ENCODE results near the gene SLC8A2.
A peak's percentile ranks its signal among the peaks of the same experiment; 100 is the strongest.

The SLC8A2 gene

DNA sequence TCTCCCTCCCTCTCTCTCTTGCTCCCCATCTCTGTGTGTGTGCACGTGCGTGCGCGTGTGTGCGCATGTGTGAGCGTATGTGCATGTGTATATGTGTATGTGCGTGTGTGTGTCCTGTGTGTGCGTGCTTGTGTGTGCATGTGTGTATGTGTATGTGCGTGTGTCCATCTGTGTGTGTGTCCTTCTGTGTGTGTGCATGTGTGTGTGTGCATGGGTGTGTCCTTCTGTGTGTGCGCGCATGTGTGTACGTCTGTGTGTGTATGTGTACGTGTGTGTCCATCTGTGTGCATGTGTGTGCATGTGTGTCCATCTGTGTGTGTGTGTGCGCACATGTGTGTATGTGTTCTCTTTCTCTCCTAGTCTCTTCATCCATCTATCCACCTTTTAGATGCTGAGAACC, 12.2 kb downstream of the SLC8A2 start:
- Histone ChIP-seq H3K9ac (ENCODE audit: low read depth in 1 of 2, low read length in 2 of 2) (no peak overlapping the region), H3K27me3 (ENCODE audit: control insufficient read depth in 2 of 2, insufficient read depth in 2 of 2, low read length in 2 of 2) (peaks cover 25 to 47% of the 10 kb centered on the region in 2 donors), H3K4me3 (ENCODE audit: low read length in 2 of 2) (no peak overlapping the region), H3K9me3 (ENCODE audit: control insufficient read depth in 2 of 2, low read length in 2 of 2) (peaks cover 9% of the 10 kb centered on the region in 2 donors), H3K27ac (ENCODE audit: low read depth in 2 of 2, low read length in 2 of 2) (no peak overlapping the region), H3K4me1 (ENCODE audit: control insufficient read depth in 2 of 2, insufficient read depth in 2 of 2, low read length in 2 of 2) (no peaks in the 10 kb centered on the region), H3K36me3 (ENCODE audit: control insufficient read depth in 2 of 2, insufficient read depth in 2 of 2, low read length in 2 of 2) (no peaks in the 10 kb centered on the region)

DNA sequence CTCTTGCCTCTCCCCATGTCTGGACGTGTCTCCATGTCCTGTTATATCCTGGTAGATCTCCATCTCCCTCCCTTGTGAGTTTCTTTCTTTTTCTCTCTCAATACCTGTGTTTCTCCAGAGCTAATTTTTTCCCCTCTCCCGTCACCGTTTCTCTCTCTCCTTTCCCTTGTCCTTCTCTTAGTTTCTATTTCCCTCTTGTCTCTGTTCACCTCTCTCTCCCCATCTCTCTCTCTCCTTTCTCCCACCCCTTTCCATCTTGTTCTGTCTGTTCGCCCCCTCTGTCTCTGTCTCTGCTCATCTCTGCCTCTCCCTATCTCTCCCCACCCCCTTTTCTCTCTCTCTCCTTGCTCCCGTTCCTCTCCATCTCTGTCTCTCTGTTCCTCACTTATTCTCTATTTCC, 13.0 kb downstream of the SLC8A2 start:
- Histone ChIP-seq H3K9ac (ENCODE audit: low read depth in 1 of 2, low read length in 2 of 2) (no peak overlapping the region), H3K9me3 (ENCODE audit: control insufficient read depth in 2 of 2, low read length in 2 of 2) (peaks cover 9% of the 10 kb centered on the region in 2 donors), H3K36me3 (ENCODE audit: control insufficient read depth in 2 of 2, insufficient read depth in 2 of 2, low read length in 2 of 2) (no peaks in the 10 kb centered on the region), H3K4me3 (ENCODE audit: low read length in 2 of 2) (no peak overlapping the region), H3K27ac (ENCODE audit: low read depth in 2 of 2, low read length in 2 of 2) (no peak overlapping the region), H3K27me3 (ENCODE audit: control insufficient read depth in 2 of 2, insufficient read depth in 2 of 2, low read length in 2 of 2) (peaks cover 25 to 47% of the 10 kb centered on the region in 2 donors), H3K4me1 (ENCODE audit: control insufficient read depth in 2 of 2, insufficient read depth in 2 of 2, low read length in 2 of 2) (no peaks in the 10 kb centered on the region)

DNA sequence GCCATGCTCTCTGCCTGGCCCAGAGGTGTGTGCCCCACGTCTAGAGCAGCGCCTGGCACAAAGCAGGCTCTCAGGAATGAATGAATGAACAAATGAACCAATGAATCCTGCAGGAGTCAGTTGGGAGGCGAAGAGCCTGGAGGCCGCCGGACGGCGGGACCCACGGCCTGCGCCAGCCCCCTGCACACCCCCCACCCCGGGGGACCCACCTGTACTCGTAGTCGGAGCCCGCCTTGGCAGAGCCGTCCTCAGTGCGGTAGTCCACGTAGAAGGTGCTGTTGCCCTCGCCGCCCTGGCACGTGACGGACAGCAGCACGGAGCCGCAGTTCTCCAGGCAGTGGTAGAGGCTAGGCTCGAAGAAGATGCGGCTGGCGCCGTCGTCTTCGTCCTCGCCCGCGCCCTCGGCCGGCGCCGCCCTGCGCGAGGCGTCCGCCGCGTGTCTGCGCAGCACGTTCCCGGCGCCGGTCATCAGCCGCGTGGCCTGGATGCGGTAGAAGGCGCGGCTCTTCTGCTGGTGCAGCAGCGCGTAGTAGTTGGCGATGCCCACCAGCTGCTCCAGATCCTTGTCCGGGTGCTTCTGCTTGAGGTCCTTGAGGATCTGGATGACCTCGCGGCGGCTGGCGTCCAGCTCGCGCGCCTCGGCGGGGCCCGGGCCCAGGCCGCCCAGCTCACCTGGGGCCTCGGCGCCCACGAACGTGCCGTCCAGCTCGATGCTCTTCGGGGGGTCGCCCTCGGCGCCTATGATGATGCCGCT, 14.8 kb downstream of the SLC8A2 start:
- H3K9ac ChIP-seq (ENCODE audit: low read depth in 1 of 2, low read length in 2 of 2): no peak overlapping the region
- no peak overlapping the region for H3K27ac ChIP-seq (ENCODE audit: low read depth in 2 of 2, low read length in 2 of 2)
- H3K4me1 ChIP-seq (ENCODE audit: control insufficient read depth in 2 of 2, insufficient read depth in 2 of 2, low read length in 2 of 2): no peaks in the 10 kb centered on the region
- H3K27me3 ChIP-seq (ENCODE audit: control insufficient read depth in 2 of 2, insufficient read depth in 2 of 2, low read length in 2 of 2): peaks cover 25 to 49% of the 10 kb centered on the region in 2 donors
- no peak overlapping the region for H3K4me3 ChIP-seq (ENCODE audit: low read length in 2 of 2)
- H3K36me3 ChIP-seq (ENCODE audit: control insufficient read depth in 2 of 2, insufficient read depth in 2 of 2, low read length in 2 of 2): no peaks in the 10 kb centered on the region
- H3K9me3 ChIP-seq (ENCODE audit: control insufficient read depth in 2 of 2, low read length in 2 of 2): peaks cover 9% of the 10 kb centered on the region in 2 donors

DNA sequence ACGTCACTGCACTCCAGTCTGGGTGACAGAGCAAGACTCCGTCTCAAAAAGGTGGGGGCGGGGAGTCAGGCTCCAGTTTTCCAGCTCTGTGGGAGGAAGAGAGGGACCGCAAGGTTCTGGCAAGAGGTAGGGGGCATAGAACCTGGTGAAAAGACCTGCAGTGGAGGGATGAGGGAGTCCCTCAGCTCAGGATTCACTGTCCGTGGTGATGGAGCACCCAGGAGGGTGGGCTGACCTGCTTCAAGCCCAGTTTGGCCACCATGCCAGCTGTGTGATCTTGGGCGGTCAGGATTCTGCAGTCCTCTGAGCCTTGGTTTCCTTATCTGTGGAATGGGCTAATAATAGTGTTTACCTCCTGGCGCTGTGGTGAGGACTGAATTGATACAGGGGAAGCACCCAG, 21.2 kb downstream of the SLC8A2 start:
- Histone ChIP-seq H3K27me3 (ENCODE audit: control insufficient read depth in 2 of 2, insufficient read depth in 2 of 2, low read length in 2 of 2) (peaks cover 21 to 37% of the 10 kb centered on the region in 2 donors), H3K9me3 (ENCODE audit: control insufficient read depth in 2 of 2, low read length in 2 of 2) (peaks cover under 1% of the 10 kb centered on the region in 2 donors), H3K27ac (ENCODE audit: low read depth in 2 of 2, low read length in 2 of 2) (no peak overlapping the region), H3K9ac (ENCODE audit: low read depth in 1 of 2, low read length in 2 of 2) (no peak overlapping the region), H3K4me1 (ENCODE audit: control insufficient read depth in 2 of 2, insufficient read depth in 2 of 2, low read length in 2 of 2) (peaks cover 0 to 3% of the 10 kb centered on the region in 2 donors), H3K4me3 (ENCODE audit: low read length in 2 of 2) (no peak overlapping the region), H3K36me3 (ENCODE audit: control insufficient read depth in 2 of 2, insufficient read depth in 2 of 2, low read length in 2 of 2) (no peaks in the 10 kb centered on the region)

DNA sequence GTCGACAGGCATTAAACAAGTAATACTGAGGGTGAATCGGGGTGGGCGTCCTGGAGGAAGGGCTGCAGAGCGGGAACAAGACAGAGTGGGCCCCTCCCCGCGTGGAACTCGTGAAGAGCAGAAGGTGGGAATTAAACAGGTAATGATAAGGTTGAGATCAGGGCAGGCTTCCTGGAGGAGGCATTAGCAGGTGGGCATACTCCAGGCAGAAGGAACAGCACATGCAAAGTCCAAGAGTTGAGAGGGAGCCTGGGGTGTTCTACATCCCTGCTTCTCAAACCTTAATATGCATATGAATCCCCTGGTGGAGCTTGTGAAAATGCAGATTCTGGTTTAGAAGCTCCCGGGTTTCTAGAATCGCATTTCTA, 23.3 kb downstream of the SLC8A2 start:
- H3K36me3 ChIP-seq (ENCODE audit: control insufficient read depth in 2 of 2, insufficient read depth in 2 of 2, low read length in 2 of 2): no peaks in the 10 kb centered on the region
- H3K4me1 ChIP-seq (ENCODE audit: control insufficient read depth in 2 of 2, insufficient read depth in 2 of 2, low read length in 2 of 2): peaks cover 0 to 3% of the 10 kb centered on the region in 2 donors
- no peak overlapping the region for H3K27ac ChIP-seq (ENCODE audit: low read depth in 2 of 2, low read length in 2 of 2)
- H3K4me3 ChIP-seq (ENCODE audit: low read length in 2 of 2): no peak overlapping the region
- H3K27me3 ChIP-seq (ENCODE audit: control insufficient read depth in 2 of 2, insufficient read depth in 2 of 2, low read length in 2 of 2): peaks cover 37 to 45% of the 10 kb centered on the region in 2 donors
- H3K9ac ChIP-seq (ENCODE audit: low read depth in 1 of 2, low read length in 2 of 2): no peak overlapping the region
- H3K9me3 ChIP-seq (ENCODE audit: control insufficient read depth in 2 of 2, low read length in 2 of 2): no peaks in the 10 kb centered on the region

DNA sequence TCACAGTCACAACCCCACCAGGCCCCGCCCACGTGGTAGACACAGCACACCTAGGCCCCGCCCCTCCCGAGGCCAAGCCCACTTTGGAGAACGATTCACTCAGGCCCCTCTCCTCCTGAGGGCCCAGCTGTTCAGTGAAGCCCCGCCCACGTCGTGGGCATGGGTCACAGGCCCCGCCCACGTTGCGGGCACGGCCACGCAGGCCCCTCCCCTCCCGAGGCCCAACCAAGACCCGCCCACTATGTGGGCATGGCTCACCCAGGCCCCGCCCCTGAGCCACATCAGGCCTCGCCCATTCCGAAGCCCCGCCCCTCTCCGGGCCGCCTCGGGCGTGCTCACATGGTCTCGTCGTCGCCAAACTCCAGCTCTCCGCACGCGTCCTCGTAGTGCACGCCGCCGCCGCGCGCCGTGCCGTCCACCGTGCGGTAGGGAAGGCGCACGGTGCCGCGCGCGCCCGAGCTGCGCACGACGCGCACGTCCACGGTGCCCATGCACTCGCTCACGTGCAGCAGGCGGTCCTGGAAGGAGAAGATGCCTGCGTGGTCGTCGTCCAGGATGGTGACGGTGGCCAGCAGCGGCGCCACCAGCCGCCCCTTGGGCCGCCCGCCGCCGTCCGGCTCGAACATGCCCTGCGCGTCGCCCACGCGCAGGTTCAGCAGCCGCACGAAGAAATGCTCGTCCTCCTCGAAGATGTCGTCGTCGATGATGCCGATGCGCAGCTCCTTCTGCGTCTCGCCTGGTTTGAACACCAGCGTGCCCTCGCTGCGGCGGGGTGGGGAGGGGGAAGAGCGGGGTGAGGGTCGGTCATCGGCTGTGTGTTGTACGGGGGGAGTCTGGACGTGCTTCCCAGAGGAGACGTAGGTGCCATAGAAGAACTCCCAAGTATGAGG, 24.0 kb downstream of the SLC8A2 start:
- Histone ChIP-seq H3K4me1 (ENCODE audit: control insufficient read depth in 2 of 2, insufficient read depth in 2 of 2, low read length in 2 of 2) (peaks cover 0 to 3% of the 10 kb centered on the region in 2 donors), H3K9ac (ENCODE audit: low read depth in 1 of 2, low read length in 2 of 2) (no peak overlapping the region), H3K36me3 (ENCODE audit: control insufficient read depth in 2 of 2, insufficient read depth in 2 of 2, low read length in 2 of 2) (no peaks in the 10 kb centered on the region), H3K27me3 (ENCODE audit: control insufficient read depth in 2 of 2, insufficient read depth in 2 of 2, low read length in 2 of 2) (peaks cover 43 to 49% of the 10 kb centered on the region in 2 donors), H3K4me3 (ENCODE audit: low read length in 2 of 2) (no peak overlapping the region), H3K27ac (ENCODE audit: low read depth in 2 of 2, low read length in 2 of 2) (no peak overlapping the region), H3K9me3 (ENCODE audit: control insufficient read depth in 2 of 2, low read length in 2 of 2) (no peaks in the 10 kb centered on the region)

DNA sequence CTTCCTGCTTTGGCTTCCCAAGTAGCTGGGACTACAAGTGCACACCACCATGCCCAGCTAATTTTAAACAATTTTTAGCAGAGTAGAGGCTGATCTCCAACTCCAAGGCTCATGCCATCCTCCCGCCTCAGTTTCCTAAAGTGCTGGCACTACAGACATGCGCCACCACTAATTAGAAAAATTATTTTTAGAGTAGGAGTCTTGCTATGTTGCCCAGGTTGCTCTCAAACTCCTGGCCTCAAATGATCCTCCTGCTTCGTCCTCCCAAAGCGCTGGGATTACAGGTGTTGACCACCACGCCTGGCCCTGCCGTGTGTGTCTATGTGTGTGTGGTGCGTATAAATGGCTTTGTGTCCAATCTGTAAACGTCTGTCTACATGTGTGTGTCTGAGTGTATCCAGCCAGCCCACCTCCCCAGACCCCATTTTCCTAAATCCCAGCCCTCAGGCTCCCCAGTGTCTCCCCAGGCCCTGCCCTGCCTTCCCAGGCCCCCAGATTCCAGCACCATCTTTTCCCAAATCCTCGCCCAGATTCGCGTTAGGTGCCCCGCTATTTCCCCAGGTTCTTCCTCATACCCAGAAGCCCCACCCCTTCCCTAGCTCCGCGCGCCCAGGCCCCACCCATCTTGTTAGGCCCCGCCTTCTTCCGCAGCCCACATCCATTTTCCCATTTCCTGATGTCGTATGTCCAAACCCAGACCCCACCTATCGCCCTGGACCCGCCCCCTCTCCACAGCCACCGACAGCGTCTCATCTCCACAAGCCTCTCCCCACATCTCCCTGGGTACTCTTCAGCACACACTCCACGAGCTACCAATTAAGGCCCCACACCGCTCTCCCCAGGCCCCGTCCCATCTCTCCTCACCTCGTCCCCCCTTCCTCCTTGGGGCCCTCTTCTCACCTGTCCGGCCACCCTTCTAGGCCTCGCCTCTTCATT, 24.9 kb downstream of the SLC8A2 start:
- peaks cover 46 to 50% of the 10 kb centered on the region in 2 donors for H3K27me3 ChIP-seq (ENCODE audit: control insufficient read depth in 2 of 2, insufficient read depth in 2 of 2, low read length in 2 of 2)
- H3K27ac ChIP-seq (ENCODE audit: low read depth in 2 of 2, low read length in 2 of 2): no peak overlapping the region
- no peak overlapping the region for H3K9ac ChIP-seq (ENCODE audit: low read depth in 1 of 2, low read length in 2 of 2)
- no peak overlapping the region for H3K4me3 ChIP-seq (ENCODE audit: low read length in 2 of 2)
- H3K4me1 ChIP-seq (ENCODE audit: control insufficient read depth in 2 of 2, insufficient read depth in 2 of 2, low read length in 2 of 2): peaks cover 0 to 3% of the 10 kb centered on the region in 2 donors
- H3K36me3 ChIP-seq (ENCODE audit: control insufficient read depth in 2 of 2, insufficient read depth in 2 of 2, low read length in 2 of 2): no peaks in the 10 kb centered on the region
- H3K9me3 ChIP-seq (ENCODE audit: control insufficient read depth in 2 of 2, low read length in 2 of 2): no peaks in the 10 kb centered on the region

DNA sequence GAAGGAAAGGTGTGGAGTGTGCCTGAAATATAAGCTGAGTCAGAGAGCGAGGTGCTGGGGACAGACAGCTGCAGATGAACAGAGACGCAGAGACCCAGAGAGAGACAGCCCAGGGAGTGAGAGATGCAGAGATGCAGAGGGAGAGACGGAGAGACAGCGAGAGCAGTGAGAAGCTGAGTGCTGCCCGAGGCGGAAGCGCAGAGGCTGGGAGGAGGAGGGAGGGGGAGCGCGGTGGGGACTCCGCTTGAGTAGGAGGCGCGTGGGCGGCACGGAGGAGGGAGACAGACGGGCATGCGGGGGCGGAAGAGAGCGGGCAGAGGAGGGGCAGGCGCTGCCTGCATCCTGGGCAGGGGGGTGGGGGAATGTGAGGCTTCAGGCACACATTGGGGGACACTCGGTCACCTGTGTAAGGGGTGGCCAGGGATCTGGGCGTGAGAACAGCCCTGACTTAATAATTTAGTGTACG, 25.7 kb downstream of the SLC8A2 start:
- no peaks in the 10 kb centered on the region for H3K36me3 ChIP-seq (ENCODE audit: control insufficient read depth in 2 of 2, insufficient read depth in 2 of 2, low read length in 2 of 2)
- no peak overlapping the region for H3K27ac ChIP-seq (ENCODE audit: low read depth in 2 of 2, low read length in 2 of 2)
- H3K9me3 ChIP-seq (ENCODE audit: control insufficient read depth in 2 of 2, low read length in 2 of 2): no peaks in the 10 kb centered on the region
- peaks cover 46 to 50% of the 10 kb centered on the region in 2 donors for H3K27me3 ChIP-seq (ENCODE audit: control insufficient read depth in 2 of 2, insufficient read depth in 2 of 2, low read length in 2 of 2)
- peak overlapping the region in 1 of 2 donors; percentile 48 for H3K4me3 ChIP-seq (ENCODE audit: low read length in 2 of 2)
- peaks cover 0 to 3% of the 10 kb centered on the region in 2 donors for H3K4me1 ChIP-seq (ENCODE audit: control insufficient read depth in 2 of 2, insufficient read depth in 2 of 2, low read length in 2 of 2)
- no peak overlapping the region for H3K9ac ChIP-seq (ENCODE audit: low read depth in 1 of 2, low read length in 2 of 2)

DNA sequence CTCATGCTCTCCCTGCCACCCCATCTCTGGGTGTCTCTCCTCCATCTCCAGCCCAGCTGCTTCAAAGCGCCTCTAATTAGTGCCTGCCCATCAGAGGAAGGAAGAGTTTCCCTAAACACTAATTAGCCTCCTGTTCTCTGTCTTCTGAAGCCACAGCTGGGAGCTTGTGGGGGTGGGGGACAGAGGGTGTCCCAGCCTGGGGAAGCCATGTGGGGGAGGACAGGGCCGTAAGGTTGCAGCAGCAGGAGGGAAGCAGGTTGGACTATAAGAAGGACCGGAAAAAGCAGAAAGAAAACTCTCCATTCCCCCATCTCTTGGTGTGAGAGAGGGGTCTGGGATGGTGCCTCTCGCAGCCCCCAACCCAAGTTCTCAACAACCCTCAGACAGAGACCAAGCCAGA, 26.2 kb downstream of the SLC8A2 start:
- Histone ChIP-seq H3K9ac (ENCODE audit: low read depth in 1 of 2, low read length in 2 of 2) (no peak overlapping the region), H3K27me3 (ENCODE audit: control insufficient read depth in 2 of 2, insufficient read depth in 2 of 2, low read length in 2 of 2) (peaks cover 44 to 50% of the 10 kb centered on the region in 2 donors), H3K4me3 (ENCODE audit: low read length in 2 of 2) (peak overlapping the region in 1 of 2 donors; percentile 48), H3K27ac (ENCODE audit: low read depth in 2 of 2, low read length in 2 of 2) (no peak overlapping the region), H3K4me1 (ENCODE audit: control insufficient read depth in 2 of 2, insufficient read depth in 2 of 2, low read length in 2 of 2) (peaks cover 0 to 3% of the 10 kb centered on the region in 2 donors), H3K9me3 (ENCODE audit: control insufficient read depth in 2 of 2, low read length in 2 of 2) (no peaks in the 10 kb centered on the region), H3K36me3 (ENCODE audit: control insufficient read depth in 2 of 2, insufficient read depth in 2 of 2, low read length in 2 of 2) (no peaks in the 10 kb centered on the region)
